ENCODE data around the gene VPS29.
"Not testable (repeated sequence)": the region's sequence is repeated elsewhere in the genome, so short reads cannot be mapped to it uniquely, and the experiment has no call there.

The VPS29 gene

DNA sequence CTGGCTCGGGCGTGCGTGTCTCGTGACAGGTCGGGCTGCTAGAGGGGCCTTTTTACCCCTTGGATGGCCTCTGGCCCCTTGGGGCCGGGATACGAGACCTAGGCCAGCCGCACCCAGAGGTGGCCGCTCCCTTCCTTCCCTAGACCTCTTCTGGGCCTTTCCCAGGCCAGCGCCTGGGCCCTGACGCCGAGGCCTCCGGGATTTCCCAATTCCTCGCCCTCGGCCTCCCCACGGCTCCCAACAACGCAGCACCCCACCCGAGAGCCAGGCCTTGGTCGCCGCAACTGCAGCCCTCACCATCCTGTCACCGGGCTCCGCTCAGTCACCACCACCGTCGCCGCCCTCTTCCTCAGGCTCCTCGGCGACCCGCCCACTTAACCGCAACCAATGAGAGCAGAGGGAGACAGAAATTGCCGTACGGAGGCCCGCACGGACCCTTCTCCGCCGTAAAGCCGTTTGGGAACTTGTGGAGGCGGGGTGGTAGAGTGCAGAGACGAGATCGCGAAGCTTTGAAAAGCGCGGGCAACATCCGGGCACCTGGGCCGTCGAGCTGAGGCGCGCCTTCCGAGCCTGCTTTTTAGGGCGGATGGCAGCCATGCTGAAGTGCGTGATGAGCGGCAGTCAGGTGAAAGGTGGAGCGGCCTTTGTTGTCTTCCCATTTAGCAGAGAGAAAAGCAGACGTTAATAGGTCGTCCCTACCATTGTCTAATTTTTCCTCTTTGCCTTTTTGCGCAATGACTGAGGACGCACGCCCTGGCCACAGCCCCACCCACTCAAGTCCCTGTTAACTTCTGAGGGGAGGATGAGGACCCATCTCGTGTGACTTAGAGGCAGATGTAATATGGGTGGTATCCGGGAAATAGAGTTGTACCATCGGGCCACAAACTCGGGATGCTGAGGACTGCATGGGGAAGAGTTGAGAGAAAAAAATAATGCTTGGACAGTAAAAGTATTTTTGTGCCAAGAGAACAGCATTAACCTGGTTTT lies at the start of gene VPS29, which contains the start of gene RAD9B:
Gene VPS29, minus strand, starts transcription at position 360 of the 987 bp plus-strand sequence. Its CDS starts 60 bp downstream, at position 300.
Gene RAD9B, plus strand, starts transcription at position 580 of the 987 bp plus-strand sequence. Its CDS starts 7 bp downstream, at position 587.
- intact Hi-C loops (cut with DNase I), result loop anchor here (1.0 to 5.0 kb wide), 3 partner anchors 34 to 100 kb away; partner anchors contain the start of genes FAM216A, GPN3 and PPTC7
- peak; percentile 95 to 99 (median 98) for DNase-seq

DNA sequence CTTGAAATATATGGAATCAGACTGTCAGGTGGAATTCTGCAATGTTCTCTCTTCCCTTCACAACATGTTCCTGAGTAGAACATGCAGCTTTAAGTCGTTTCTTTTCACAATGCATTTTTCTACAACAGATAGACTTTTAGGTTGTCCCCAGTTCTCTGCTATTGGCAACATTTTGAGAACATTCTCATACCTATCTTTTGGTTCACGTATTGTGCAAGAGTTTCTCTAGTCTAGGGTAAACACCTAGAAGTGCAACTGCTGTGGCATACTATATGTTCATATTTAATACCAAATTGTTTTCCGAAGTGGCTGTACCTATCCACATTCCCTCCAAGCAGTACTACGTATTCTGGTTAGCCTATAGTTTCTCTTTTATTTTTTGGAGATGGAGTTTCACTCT lies 49.1 kb upstream of the VPS29 start:
- intact Hi-C loops (cut with DNase I), result loop anchor here (5.0 kb wide), 1 partner anchor 46 kb away; no protein-coding TSS in a partner anchor

DNA sequence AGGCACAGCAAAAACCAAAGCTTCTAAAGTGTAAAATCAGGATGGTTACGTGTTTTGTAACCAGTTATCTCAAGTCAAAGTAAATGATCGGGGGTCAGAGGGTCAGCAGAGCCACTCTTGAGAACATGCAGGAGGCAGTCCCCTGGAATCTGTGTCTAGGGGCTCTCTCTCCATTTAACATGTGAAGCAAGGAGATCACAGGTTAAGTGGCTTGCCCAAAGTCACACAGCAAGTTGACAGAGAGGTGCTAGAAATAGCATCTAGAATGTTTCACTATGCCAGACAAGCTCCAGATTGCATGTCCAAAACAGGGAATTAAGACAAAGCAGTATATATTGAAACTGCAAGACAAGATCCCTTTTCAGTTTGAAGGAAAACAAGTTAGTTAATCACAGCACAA lies 47.8 kb upstream of the VPS29 start:
- intact Hi-C loops (cut with DNase I), result loop anchor here (5.0 kb wide), 1 partner anchor 48 kb away; no protein-coding TSS in a partner anchor

More for the DNA sequence above, 49.1 kb upstream of the VPS29 start:
- DNase-seq, result no peak

DNA sequence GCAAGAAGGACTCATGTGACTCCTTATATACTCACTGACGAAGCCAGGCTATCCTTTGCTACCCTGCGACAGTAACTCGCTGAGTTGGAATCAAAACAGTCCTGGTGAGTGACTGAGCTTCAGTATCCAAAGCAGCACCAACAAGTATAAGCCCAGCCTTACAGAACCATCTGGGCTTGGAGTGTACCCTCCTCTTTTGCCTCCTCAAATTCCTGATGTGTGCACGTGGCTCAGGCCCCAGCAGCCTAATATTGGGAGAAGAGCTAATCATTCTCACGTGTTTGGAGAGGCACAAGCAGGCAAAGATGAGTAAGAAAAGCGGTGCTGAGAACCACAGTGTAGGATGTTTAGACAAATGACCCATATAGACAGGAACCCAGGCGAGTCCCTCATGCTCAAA lies 46.8 kb upstream of the VPS29 start:
- intact Hi-C loops (cut with DNase I), result no loop called here
- no peak for DNase-seq

More for the DNA sequence above, 47.8 kb upstream of the VPS29 start:
- DNase-seq, result no peak

DNA sequence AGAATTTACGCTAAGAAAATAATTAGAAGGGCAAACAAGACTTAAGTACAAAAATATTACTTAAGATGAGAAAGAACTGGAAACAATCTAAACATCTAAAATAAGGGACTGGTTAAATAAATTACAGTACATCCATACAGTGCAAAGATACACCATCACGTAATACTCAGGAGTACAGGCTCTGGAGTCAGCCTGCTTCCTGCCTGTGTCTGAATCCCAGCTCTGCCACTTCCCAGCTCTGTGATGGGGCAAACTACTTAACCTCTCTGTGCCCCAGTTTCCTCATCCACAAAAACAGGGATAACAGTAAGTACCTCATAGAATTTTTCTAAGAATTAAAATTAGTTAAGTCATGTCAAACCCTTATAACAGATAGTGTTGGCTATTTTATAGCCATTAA lies 45.2 kb upstream of the VPS29 start:
- DNase-seq, result no peak
- intact Hi-C loops (cut with DNase I), result no loop called here

DNA sequence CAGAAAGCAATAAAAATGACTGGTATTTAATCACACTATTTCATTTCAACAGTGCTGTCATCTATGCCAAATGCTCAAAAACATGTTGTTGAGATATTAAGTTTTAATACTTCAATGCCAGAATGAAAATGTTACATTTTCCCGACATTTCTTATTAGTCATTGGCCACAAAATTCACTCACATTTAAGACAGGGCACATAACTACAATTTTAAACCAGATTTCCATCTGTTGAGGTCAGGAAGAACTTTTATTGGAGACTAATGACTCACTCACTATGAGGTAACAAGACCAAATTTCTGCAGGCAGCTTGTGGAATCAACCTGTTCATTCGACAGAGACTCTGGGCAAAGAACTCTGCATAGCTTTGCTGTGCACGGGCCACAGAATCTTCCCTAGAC lies 44.4 kb upstream of the VPS29 start:
- DNase-seq, result no peak
- intact Hi-C loops (cut with DNase I), result no loop called here

DNA sequence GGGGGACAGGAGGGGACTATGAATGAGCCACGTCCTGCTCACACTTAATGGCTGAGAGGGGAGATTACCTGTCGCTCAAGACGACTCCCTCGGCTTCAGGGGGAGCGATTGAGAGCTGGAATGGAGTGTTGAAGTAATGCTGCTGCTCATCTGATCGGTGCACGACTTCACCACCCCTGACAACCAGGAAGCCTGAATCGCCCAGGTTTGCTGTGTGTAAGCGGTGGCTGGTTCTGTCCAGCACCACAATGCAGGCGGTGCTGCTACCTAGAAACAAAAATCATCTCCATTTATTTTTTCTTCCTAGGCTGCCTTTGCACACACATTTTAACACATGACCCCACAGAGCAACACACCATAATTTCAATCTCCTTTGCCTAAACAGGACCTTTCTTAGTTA lies 43.9 kb upstream of the VPS29 start:
- intact Hi-C loops (cut with DNase I), result no loop called here
- no peak for DNase-seq

DNA sequence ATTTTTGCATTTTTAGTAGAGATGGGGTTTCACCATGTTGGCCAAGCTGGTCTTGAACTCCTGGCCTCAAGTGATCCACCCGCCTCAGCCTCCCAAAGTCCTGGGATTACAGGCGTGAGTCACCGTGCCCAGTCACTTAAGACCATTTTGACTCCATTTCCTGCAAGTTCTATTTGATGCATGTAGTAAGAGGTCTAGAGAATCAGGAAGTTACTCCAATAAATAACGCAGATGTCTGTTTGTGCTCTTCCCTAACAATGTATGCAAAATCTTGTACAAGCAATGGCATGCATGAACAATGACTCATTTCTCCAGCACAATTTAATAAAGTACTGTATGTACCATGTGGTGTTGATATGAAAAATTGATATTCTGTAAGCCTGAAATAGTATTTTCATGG lies 43.3 kb upstream of the VPS29 start:
- intact Hi-C loops (cut with DNase I); DNase-seq: not testable (repeated sequence)

DNA sequence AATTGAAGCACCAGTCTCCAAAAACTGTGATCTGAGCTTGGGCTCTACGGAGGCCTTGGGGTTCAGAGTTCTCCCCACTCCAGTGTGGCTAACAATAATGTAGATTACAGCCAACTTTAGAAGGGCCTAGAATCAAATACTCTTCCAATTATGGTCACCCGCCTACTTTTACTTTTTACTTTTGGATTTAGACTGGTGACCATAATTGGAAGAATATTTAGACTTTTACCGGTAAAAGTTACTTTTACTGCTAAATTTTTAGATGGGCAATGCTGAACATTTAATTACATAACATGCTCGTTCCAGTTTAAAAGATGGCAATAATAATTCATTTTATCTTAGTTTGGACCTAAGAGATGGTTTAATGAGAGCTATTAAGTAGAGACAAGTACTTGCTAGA lies 42.1 kb upstream of the VPS29 start:
- intact Hi-C loops (cut with DNase I), result no loop called here
- no peak for DNase-seq

DNA sequence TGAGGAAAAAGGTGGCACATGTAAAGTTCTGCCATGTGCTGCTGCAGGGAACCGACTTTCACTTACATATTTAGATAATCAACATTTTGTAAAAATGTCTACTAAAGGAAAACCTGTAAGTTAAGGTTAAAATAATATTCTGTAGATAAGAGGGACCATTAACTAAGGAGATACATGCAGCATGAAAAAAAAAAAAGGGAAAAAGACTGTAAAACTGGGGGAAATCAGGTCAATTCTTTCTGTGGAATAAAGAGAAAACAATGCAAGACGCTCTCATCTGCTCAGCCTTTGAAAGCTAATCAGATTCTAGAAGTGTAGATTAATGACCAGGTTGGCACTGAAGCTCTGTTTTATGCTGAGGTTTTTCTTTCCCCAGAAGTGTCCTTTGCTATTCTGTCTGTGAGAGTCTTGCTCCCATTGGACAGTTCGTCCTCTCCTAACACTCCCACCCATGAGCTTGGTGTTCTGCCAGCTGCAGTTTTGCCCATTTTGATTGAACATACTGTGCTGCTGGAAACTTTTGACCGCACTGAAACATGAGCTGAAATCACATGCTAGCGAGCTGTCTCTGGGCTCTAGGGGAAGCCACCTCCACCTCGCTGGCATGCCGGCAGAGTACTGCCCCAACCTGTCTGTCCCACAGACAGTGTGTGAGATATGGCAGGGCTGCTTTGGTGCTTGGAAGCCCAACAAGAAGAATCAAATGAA lies 41.5 kb upstream of the VPS29 start:
- intact Hi-C loops (cut with DNase I), result no loop called here

DNA sequence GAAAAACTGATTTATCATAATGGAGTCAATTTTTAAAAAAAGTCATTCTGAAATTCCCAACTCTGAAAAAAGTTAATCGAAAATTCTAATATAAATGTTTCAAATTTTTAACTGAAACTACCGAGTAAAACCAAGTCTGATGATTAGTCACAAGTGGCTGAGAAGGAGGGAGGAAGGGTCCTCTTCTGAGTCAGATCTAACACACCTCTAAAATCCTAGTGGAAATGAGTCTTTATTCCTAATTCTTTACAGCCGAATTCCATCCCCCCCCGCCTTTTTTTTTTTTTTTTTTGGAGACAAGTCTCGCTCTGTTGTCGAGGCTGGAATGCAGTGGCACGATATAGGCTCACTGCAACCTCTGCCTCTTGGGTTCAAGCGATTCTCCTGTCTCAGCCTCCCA lies 38.1 kb upstream of the VPS29 start:
- DNase-seq, result no peak
- intact Hi-C loops (cut with DNase I), result no loop called here

More for the DNA sequence above, 41.5 kb upstream of the VPS29 start:
- peak in 34 of 42 donors; percentile 7 to 77 (median 40) for DNase-seq

DNA sequence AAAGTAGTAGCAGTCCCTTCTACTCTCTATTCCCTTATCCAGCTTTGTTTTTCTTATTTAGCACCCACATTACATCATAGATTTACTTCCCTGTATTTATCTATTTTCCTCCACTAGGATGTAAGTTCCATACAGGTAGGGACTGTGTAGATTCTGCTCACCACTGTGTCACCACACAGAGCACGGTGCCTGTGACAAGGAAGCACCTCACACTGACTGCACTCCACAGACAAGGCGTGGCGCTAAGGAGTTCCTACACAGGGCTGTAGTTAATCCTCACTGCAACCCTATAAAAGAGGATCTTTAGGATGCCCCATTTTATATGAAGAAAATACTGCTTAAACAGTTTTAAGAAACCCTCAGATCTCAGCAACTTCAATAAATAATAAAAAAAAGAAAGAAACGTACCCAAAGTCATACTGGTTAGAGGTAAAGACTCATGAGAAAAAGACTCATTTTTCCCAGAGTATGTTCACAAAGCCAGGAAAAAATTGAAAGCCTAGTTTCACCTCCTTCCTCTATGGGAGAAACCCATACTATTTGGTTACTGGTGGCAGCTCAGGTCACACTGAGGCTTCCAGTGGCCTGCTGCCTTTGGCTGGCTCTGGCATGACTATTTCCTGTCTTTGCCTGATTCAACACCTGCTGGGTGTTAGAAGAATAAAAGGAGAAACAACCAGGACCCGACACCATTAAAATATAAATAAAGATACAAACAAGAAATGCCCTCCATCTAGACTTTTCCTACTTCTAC lies 37.1 kb upstream of the VPS29 start:
- no peak for DNase-seq

DNA sequence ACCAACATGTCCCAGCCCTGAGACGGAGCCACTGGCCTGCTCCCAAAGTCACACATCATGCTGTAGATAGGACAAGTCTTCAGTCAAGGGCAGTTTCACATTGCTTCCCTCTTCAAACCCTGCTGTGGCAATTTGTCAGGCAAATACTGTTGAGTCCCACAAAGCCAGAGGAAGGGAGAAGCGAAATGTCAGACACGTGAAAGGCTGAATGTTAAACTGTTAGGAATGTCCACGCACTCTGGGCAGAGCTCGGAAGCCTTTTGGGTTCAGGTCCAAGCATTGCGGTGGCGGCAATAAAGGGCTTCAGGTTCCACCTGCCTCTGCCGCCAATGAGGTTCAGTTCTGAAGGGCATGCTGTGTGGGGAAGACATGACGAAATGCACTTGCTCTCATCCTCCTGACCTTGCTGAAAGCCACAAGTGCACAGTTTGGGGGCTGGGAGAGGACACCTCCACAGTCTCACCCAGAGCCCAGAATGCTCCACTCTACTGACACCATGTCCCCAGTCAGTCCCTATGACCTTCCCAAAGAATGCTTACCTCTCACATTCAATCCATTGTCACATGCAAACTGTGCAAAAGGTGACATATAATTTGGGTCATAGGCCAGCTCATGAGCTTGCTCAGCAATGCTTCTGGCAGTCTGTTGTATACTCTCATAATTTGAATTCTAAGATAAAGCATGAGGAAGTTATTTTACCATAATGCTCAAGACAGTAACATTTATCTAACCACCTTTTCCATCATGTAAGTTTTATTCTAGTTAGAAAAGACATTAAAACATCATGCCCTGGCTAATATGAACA lies 35.9 kb upstream of the VPS29 start:
- no peak for DNase-seq
- intact Hi-C loops (cut with DNase I), result no loop called here

More for the DNA sequence above, 37.1 kb upstream of the VPS29 start:
- intact Hi-C loops (cut with DNase I), result no loop called here

DNA sequence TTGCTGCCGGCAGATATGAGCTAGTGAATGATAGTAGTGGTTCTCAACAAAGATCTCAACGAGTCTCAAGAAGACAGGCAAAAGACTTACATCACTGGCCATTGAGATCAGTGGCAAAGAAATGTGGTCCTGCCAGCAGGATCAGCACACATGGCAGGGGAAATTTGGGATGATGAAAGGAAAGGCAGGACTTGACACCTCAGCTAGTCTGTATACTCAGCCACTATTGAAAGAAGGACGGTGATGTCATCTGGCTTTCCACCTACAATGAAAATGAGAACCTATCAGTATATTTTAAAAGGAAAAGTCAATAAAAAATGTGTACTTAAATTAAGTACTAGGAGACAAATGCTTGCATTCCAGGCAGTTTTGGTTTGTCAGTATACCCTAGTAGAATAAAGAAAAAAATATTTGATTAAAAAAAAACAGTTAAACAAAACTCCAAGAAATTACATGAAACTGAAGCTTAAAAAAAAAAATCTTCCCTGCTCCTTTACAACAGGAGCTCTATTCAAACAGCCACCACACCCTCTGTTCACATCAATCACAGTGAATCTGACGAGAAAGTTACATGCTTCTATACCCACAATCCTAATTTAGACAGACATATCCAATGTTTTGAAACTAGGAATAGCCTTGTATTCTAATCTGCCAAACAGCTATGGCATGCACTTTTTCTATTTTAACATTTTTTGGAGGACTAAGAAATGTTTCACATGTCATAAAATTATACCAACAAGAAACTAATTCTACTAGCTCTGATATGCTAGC lies 35.1 kb upstream of the VPS29 start:
- intact Hi-C loops (cut with DNase I), result no loop called here

DNA sequence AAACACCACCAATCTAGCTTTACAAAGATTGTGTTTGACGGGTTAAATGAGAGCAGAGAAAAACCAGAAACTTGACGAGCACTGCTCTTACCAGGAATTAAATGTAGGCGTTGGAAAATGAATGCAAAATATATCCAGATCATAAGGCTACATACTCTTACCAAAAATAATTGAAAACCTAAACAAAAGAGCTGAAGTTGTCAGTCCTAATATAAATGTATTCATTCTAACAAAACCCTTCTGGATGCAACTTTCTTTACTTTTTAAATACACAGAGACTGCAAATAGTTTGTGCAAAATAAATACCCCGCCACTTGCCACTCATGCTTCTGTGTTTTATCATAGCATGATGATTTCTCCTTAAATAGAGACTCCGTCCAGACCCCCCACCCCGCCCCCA lies 32.9 kb upstream of the VPS29 start:
- DNase-seq, result no peak
- intact Hi-C loops (cut with DNase I), result no loop called here

More for the DNA sequence above, 35.1 kb upstream of the VPS29 start:
- DNase-seq, result no peak

DNA sequence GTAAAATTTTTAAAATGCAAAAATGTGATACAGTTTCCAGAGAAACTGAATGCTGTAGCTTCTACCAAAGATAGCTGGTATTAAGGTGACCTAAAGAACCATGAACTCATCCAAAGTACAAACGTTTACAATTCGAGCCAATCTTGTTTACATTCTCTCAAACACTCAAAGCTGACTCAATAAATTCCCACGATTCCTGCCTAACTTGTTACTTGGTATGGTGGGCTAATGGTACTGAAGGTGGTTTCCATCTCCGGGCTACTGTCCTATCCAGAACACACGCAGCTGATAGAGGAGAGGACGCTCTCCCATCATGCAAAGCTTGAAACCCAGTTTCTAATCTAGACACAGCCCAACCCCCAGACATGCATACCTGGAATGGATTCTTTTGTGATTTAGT lies 31.7 kb upstream of the VPS29 start:
- intact Hi-C loops (cut with DNase I), result no loop called here
- DNase-seq, result no peak

DNA sequence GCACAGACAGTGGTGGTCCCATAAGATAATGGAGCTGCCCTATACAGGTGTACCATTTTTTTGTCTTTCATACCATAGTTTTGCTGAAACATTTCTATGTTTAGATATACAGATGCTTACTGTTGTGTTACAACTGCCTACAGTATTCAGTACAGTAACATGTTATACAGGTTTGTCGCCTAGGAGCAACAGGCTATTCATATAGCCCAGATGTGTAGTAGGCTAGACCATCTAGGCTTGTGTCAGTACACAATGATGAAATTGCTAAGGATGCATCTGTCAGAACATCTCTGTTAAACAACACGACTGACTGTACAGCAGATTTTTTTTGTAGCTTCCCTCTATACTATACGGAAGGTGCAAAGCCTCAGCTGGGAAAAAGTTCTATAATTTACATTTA lies 30.7 kb upstream of the VPS29 start:
- intact Hi-C loops (cut with DNase I), result no loop called here
- DNase-seq, result no peak
